Activated CD4-positive, alpha-beta T cell treated with anti-CD3 and anti-CD28 coated beads, Interleukin-2, amount 50 U/mL, for 4 hours (primary cell): Measurements from ENCODE around the gene ZNF728.
"Not testable (repeated sequence)": the region's sequence is repeated elsewhere in the genome, so short reads cannot be mapped to it uniquely, and the experiment has no call there.

ENCODE experiments used
- DNase-seq, 2 experiments: peaks; one replicate each; pipeline ENCODE4 v3.0.0-alpha.2; 2020

Gene ZNF728

GRCh38 chr19:23002690-23003422, at the start of gene ZNF728:
Gene ZNF728 (minus strand): TSS chr19:23003176. CDS start chr19:23003030, 146 bp downstream.
- DNase-seq, result no peak

GRCh38 chr19:23052349-23052748, 49.4 kb upstream of the ZNF728 start:
- DNase-seq, result no peak

- no peak for DNase-seq
These were observed 46.3 kb upstream of the ZNF728 start for GRCh38 chr19:23049256-23049655.

DNA sequence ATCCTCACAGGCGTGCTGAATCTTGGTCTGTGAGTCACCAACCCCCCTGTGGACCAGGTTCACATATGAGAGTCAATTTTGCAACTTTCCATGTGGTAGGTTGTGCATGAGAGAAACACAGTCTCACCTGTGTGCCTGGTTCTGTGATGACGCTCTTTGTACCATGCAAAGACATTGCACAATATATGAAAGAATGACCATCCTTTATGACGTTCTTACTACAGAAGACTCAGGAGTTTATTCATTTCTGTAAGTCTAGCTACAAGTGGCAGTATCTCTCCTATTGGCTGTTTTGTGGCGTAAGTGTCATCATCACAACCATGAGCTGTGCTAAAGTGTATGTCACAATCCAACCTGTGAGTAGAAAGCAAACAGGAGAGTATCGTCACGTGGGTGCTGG, 43.8 kb upstream of the ZNF728 start:
- no peak for DNase-seq

DNA sequence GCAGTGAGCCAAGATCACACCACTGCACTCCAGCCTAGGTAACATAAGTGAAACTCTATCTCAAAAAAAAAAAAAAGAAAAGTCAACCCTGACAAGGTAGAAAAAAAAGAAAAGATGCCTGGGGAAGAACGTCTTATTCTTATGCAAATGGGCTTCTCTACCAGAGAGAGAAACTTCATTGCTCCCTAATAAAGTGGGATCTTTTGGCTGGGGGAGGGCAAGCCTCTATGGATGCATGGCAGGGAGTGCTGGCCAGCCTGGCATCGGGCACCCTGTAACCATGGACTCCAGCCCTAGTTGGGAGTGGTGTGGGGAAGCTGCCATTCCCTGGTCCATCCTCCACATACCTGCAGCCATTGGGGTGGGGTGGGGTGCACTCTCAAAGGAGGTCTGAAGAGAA, 30.7 kb upstream of the ZNF728 start:
- DNase-seq, result no peak

DNA sequence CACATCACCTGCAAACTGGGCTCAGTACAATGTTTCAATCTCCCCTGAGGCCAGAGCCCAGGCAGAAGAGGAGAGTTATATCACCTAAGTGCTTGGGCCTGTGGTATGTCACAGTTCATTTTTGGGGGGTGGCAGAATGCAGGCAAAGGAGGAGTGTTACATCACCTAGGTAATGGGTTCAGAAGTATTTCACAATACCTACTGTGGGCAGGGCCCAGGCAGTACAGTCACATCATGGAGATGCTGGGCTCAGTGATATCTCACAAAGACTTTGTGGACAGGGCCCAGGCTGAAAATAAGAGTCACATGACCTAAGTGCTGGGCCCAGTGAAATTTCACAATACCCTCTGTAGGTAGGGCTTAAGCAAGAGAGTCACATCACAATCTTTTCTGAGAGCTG, 12.7 kb upstream of the ZNF728 start:
- no peak for DNase-seq

DNA sequence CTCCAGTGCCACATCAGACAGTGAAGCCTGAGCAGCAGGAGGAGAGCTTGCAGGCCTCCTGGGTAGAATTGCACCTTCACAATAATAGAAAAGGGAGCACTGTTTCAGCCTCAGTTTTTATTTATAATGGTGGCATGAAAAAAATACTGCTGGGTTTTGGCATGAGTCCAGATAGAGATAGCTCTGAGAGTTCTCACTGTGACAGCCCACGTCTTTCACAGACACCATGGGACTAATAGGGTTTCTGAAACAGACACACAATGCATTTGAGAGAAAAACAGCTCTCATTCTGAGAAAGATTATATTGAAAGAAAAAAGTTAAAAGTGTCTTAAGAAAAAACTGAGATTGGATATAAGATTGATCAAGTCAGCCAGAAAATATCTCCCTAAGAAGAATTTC, 8.0 kb downstream of the ZNF728 start:
- not testable (repeated sequence) for DNase-seq

- no peak for DNase-seq
These were observed 26.7 kb downstream of the ZNF728 start for GRCh38 chr19:22976248-22976647.

DNA sequence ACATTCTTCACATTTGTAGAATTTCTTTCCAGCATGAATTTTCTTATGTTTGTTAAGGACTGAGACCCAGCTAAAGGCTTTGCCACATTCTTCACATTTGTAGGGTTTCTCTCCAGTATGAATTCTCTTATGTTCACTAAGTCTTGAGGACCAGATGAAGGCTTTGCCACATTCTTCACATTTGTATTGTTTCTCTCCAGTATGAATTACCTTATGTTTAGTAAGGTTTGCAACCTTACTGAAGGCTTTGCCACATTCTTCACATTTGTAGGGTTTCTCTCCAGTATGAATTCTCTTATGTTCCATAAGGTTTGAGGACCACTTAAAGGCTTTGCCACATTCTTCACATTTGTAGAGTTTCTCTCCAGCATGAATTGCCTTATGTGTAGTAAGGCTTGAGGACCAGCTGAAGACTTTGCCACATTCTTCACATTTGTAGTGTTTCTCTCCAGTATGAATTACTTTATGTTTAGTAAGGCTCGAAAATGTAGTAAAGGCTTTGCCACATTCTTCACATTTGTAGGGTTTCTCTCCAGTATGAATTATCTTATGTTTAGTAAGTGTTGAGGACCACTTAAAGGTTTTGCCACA, 27.3 kb downstream of the ZNF728 start:
- DNase-seq, result not testable (repeated sequence)

GRCh38 chr19:22945560-22945959, 57.4 kb downstream of the ZNF728 start:
- DNase-seq, result no peak

DNA sequence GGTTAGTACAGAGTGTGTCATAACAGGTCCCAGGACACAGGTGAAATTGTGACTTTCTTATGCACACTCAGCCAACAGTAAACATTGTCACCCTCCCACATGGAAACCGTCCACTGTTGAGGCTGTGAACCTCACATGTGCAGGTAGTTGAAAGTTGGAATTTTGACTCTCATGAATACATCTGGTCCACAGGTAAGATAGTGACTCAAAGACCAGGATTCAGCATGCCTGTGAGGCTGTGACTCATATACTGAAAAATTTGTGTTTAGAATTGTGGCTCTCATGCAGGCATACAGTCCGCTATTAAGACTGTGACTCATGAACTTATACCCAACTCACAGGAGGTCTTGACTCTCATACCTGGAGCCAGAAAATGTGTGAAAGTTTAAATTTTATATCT, 67.8 kb downstream of the ZNF728 start:
- DNase-seq, result no peak

- not testable (repeated sequence) for DNase-seq
These were observed 75.4 kb downstream of the ZNF728 start for GRCh38 chr19:22927576-22927975.

- not testable (repeated sequence) for DNase-seq
These were observed 77.8 kb downstream of the ZNF728 start for GRCh38 chr19:22925181-22925580.
